ENCODE measurements around the gene XRCC1. TPM values are rescaled to one million over a fixed set of nuclear protein-coding genes. Genes with fewer than 3 reads are reported as not detected.
A peak's percentile ranks its signal among the peaks of the same experiment; 100 is the strongest.

XRCC1 gene
- total RNA-seq, 2 experiments from 2014 or later: 25.1 to 26.2 TPM

GRCh38 chr19:43611788-43612187 lies 36.5 kb upstream of the XRCC1 start, which contains the start of gene SRRM5:
Gene SRRM5 (plus strand): TSS chr19:43612088. CDS start chr19:43612122, 34 bp downstream.
- ChIA-PET POLR2A (no interaction called here), CTCF (no interaction called here)
- Mint-ChIP-seq H3K27me3 (no peaks in the 10 kb centered on the region), H3K4me3 (no peak within 1 kb of the TSS), H3K36me3 (ENCODE audit: low read depth) (peaks cover 39% of the 10 kb centered on the region), H3K4me1 (ENCODE audit: low read depth) (peaks cover 43% of the 10 kb centered on the region), H3K9me3 (no peaks in the 10 kb centered on the region), H3K27ac (peak within 1 kb of the TSS; percentile 52)
- H3K4me3 ChIP-seq (ENCODE audit: low read length): no peak within 1 kb of the TSS
- intact Hi-C loops (cut with DNase I, micrococcal nuclease): loop anchor here (5.0 to 10.0 kb wide), 2 partner anchors 41 to 53 kb away; no protein-coding TSS in a partner anchor
- H3K36me3 ChIP-seq (ENCODE audit: insufficient read depth, low read length): peaks cover 36% of the 10 kb centered on the region
- ATAC-seq (ENCODE audit: poor library complexity) (no peak), DNase-seq (no peak)
- peaks cover 2% of the 10 kb centered on the region for H3K4me1 ChIP-seq (ENCODE audit: insufficient read depth, low read length)
- no peak within 1 kb of the TSS for H3K27ac ChIP-seq (ENCODE audit: low read depth in 1 of 2, low read length in 2 of 2)
- H3K9me3 ChIP-seq (ENCODE audit: control insufficient read depth in 1 of 2, insufficient read depth in 1 of 2, low read length in 2 of 2): no peaks in the 10 kb centered on the region
- TF ChIP-seq CTCF (IDR thresholded peaks at IDR 0.05): no peak
- no peaks in the 10 kb centered on the region for H3K27me3 ChIP-seq (ENCODE audit: control insufficient read depth in 1 of 2, insufficient read depth in 2 of 2, low read length in 2 of 2)

GRCh38 chr19:43610493-43610892 lies 35.2 kb upstream of the XRCC1 start:
- CTCF ChIA-PET: no interaction called here
- Histone ChIP-seq H3K36me3 (ENCODE audit: insufficient read depth, low read length) (peaks cover 39% of the 10 kb centered on the region), H3K27ac (ENCODE audit: low read depth in 1 of 2, low read length in 2 of 2) (no peak overlapping the region), H3K9me3 (ENCODE audit: control insufficient read depth in 1 of 2, insufficient read depth in 1 of 2, low read length in 2 of 2) (no peaks in the 10 kb centered on the region), H3K4me1 (ENCODE audit: insufficient read depth, low read length) (peaks cover 2% of the 10 kb centered on the region), H3K27me3 (ENCODE audit: control insufficient read depth in 1 of 2, insufficient read depth in 2 of 2, low read length in 2 of 2) (no peaks in the 10 kb centered on the region), H3K4me3 (ENCODE audit: low read length) (no peak overlapping the region)
- H3K27ac Mint-ChIP-seq: peak overlapping the region; percentile 15
- H3K9me3 Mint-ChIP-seq: no peaks in the 10 kb centered on the region
- H3K4me3 Mint-ChIP-seq: no peak overlapping the region
- H3K36me3 Mint-ChIP-seq (ENCODE audit: low read depth): peaks cover 43% of the 10 kb centered on the region
- intact Hi-C loops (cut with DNase I, micrococcal nuclease): loop anchor here (5.0 to 10.0 kb wide), 2 partner anchors 42 to 54 kb away; no protein-coding TSS in a partner anchor
- ATAC-seq (ENCODE audit: poor library complexity): no peak
- H3K4me1 Mint-ChIP-seq (ENCODE audit: low read depth): peaks cover 33% of the 10 kb centered on the region
- TF ChIP-seq CTCF (IDR thresholded peaks at IDR 0.05): no peak
- DNase-seq: no peak
- H3K27me3 Mint-ChIP-seq: no peaks in the 10 kb centered on the region
- POLR2A ChIA-PET: no interaction called here

- peaks cover 2% of the 10 kb centered on the region for H3K4me1 ChIP-seq (ENCODE audit: insufficient read depth, low read length)
- Mint-ChIP-seq H3K27ac (no peak overlapping the region), H3K4me1 (ENCODE audit: low read depth) (peaks cover 31% of the 10 kb centered on the region), H3K36me3 (ENCODE audit: low read depth) (peaks cover 43% of the 10 kb centered on the region), H3K27me3 (no peaks in the 10 kb centered on the region), H3K9me3 (no peaks in the 10 kb centered on the region), H3K4me3 (no peak overlapping the region)
- H3K27me3 ChIP-seq (ENCODE audit: control insufficient read depth in 1 of 2, insufficient read depth in 2 of 2, low read length in 2 of 2): no peaks in the 10 kb centered on the region
- ATAC-seq (ENCODE audit: poor library complexity): no peak
- CTCF ChIA-PET: no interaction called here
- no peaks in the 10 kb centered on the region for H3K9me3 ChIP-seq (ENCODE audit: control insufficient read depth in 1 of 2, insufficient read depth in 1 of 2, low read length in 2 of 2)
- peaks cover 38% of the 10 kb centered on the region for H3K36me3 ChIP-seq (ENCODE audit: insufficient read depth, low read length)
- DNase-seq: no peak
- intact Hi-C loops (cut with DNase I, micrococcal nuclease): loop anchor here (5.0 to 10.0 kb wide), 2 partner anchors 42 to 55 kb away; no protein-coding TSS in a partner anchor
- no peak overlapping the region for H3K27ac ChIP-seq (ENCODE audit: low read depth in 1 of 2, low read length in 2 of 2)
- no peak overlapping the region for H3K4me3 ChIP-seq (ENCODE audit: low read length)
- POLR2A ChIA-PET: interaction anchor here (1.2 kb wide), 1 partner anchor 15 kb away, joined by 3 read pairs; no protein-coding TSS in a partner anchor
- TF ChIP-seq CTCF (IDR thresholded peaks at IDR 0.05): no peak
These were observed 34.5 kb upstream of the XRCC1 start for GRCh38 chr19:43609872-43610271.

Measured in CD4-positive, alpha-beta T cell (primary cell).